GM19328 (cell line): ENCODE results near the gene INPP4A.

Experiments used
- ATAC-seq: cut with Tn5 transposase; IDR thresholded peaks from one replicate; pipeline ENCODE4 v1.9.1; 2021; ENCODE audit warnings: mild to moderate bottlenecking, moderate library complexity; ENCODE audit not compliant: unreplicated experiment

Gene INPP4A

GRCh38 chr2:98509542-98510321, 65.1 kb downstream of the INPP4A start:
- no peak for ATAC-seq

- ATAC-seq, result no peak
These were observed 65.6 kb downstream of the INPP4A start for GRCh38 chr2:98510322-98510662.

DNA sequence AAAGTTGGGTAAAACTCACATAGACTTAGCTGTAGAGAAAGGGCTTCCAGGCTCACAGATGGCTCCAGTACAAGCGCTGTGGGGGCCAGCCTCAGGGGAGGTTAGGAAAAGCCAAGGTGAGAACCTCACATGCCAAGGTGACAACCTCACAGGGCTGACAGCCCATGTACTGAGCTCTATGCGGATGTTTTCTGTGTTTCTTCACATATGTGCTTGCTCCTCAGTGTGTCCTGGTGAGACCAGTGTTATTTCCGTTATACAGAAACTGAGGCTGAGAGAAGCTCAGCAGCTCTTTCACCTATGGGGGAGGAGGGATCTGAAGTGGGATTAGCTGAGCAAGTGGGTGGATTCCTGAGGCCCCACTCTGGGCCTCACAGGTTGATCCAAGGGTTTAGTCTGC, 67.3 kb downstream of the INPP4A start:
- ATAC-seq, result no peak

- no peak for ATAC-seq
These were observed 68.0 kb downstream of the INPP4A start for GRCh38 chr2:98512699-98513098.

GRCh38 chr2:98514096-98514639, 69.5 kb downstream of the INPP4A start:
- no peak for ATAC-seq

DNA sequence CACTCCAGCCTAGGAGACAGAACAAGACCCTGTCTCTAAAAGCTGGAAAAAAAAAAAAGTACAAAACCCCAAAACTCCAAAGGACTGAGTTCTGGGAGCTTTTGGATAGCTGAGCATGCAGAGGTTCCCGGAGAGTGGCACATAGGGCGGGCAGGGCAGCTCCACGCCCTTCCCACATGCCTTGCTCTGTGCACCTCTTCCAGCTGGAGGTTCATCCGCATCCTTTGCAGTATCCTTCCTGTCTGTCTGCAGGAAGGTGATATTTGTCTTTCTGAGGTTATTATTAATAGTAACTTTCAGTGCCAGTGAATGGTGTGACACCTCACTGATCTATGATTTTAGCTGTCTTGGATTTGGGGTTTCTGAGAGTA, 70.2 kb downstream of the INPP4A start:
- ATAC-seq, result no peak

DNA sequence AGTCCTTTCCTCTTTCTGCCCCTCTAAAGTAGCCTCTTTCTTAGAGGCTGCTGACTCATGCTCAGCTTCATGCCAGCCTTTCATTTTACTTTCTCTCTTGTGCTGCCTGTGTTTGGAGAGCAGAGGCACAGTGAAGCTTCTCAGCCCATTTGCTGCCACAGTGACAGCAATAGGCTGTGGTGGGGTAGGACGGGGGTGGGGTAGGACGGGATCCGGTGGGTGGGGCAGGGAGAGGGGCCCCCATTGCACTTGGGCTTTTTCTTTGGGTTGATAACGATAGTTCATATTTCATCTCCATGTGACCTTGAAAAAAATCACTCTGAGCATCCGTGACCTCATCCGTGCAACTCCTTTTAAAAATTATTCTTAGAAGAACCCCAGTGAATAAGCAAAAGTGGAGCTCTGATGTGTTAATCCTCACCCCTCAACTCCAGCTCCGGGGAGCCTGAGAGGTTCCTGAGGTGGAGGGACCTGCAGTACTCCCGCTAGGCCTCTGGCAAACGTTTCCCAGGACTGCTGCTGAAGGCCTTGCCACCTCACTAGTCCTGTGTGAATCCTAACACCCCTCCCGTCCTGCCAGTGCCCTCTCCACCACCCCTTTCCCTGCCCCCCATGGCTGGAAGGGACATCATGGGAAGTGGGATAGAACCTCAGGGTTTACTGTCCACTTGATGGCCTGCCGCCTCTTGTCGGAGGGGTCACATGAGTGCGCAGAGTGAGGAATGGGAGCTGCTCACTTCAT, 70.8 kb downstream of the INPP4A start:
- ATAC-seq, result no peak

GRCh38 chr2:98516571-98516970, 71.9 kb downstream of the INPP4A start:
- ATAC-seq, result no peak

GRCh38 chr2:98517636-98518035, 73.0 kb downstream of the INPP4A start:
- ATAC-seq, result no peak

- ATAC-seq, result no peak
These were observed 73.4 kb downstream of the INPP4A start for GRCh38 chr2:98518101-98518500.

- no peak for ATAC-seq
These were observed 74.5 kb downstream of the INPP4A start for GRCh38 chr2:98519156-98519555.

DNA sequence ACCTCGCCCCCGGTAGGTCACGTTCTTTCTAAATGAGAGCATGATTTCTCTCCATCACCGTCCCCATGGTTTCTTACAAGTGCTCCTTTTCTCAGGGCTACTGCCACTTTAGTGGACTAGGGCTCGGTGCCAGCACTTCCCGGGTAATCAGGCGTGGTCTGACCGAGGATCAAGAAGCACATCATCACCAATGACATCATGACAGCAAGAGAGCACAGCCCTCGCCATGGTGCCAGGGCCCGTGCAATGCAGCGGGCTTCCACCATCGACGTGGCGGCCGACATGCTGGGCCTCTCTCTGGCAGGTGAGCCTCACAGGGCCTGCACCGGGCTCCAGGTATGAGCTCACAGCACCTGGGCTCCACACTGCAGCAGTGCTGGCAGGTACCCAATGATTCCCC, 75.2 kb downstream of the INPP4A start:
- no peak for ATAC-seq

- no peak for ATAC-seq
These were observed 76.1 kb downstream of the INPP4A start for GRCh38 chr2:98520806-98521205.

- no peak for ATAC-seq
These were observed 76.6 kb downstream of the INPP4A start for GRCh38 chr2:98521266-98521665.

- no peak for ATAC-seq
These were observed 78.2 kb downstream of the INPP4A start for GRCh38 chr2:98522854-98523253.

- ATAC-seq, result no peak
These were observed 79.5 kb downstream of the INPP4A start for GRCh38 chr2:98524168-98524567.

- ATAC-seq, result no peak
These were observed 83.7 kb downstream of the INPP4A start for GRCh38 chr2:98528349-98528748.

GRCh38 chr2:98530114-98530513, 85.5 kb downstream of the INPP4A start:
- no peak for ATAC-seq

DNA sequence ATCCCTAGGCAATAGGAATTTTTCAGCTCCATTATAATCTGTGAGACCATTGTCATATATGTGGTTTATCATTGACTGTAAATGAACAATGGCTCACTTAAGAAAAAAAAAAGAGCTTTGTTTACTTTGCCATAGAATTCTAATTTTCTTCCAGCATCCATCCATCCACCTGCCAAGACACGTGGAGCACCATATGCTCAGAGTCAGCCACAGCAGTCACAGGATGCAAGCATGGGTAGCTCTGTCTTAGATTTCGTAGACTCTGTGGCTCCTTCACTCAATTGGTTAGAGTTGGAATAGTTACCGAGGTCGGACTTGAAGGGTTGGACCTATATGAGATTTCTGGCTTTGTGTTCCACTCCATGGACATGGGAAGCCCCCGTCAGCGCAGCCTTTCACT, 88.1 kb downstream of the INPP4A start:
- no peak for ATAC-seq

- no peak for ATAC-seq
These were observed 88.9 kb downstream of the INPP4A start for GRCh38 chr2:98533547-98533946.

- no peak for ATAC-seq
These were observed 90.1 kb downstream of the INPP4A start for GRCh38 chr2:98534761-98535160.

DNA sequence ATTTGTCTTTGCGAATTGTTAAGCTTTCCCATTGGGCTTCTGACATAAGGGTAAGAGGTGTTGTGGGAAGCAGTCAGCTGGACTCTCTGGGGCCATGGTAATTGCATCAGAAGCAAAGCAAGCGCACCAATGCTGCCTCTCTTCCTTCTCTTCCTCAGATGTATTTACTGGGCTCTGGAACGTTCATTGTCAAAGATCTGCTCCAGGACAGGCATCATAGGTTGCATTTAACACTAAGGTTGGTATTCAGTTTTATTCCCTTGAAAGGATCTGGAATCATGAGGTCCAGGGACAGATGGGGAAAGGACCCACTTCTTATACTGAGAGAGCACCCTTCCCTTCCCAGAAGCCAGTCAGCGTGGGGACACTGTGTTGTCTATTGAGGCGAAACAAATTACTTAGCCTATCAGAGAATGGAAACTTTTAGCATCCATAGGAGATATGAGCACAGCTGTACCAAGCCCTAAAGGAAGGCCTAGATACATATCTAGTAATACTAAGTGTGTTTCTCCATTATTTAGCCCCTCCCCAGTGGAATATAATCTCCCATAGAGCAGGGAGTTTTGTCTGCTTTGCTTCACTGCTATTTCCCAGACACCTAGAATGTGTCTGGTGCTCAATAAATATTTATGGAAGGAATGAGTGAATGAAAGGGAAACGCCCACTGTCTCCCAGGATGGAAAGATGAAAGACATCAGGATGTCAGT, 91.5 kb downstream of the INPP4A start:
- ATAC-seq, result no peak
